HG02678 (cell line): ENCODE results near the gene ZSWIM2.
"Not testable (repeated sequence)": the region's sequence is repeated elsewhere in the genome, so short reads cannot be mapped to it uniquely, and the experiment has no call there.

Experiments used
- ATAC-seq: cut with Tn5 transposase; IDR thresholded peaks from one replicate; pipeline ENCODE4 v1.9.1; 2021; ENCODE audit warnings: mild to moderate bottlenecking, moderate library complexity; ENCODE audit not compliant: unreplicated experiment

ZSWIM2 gene, protein sequence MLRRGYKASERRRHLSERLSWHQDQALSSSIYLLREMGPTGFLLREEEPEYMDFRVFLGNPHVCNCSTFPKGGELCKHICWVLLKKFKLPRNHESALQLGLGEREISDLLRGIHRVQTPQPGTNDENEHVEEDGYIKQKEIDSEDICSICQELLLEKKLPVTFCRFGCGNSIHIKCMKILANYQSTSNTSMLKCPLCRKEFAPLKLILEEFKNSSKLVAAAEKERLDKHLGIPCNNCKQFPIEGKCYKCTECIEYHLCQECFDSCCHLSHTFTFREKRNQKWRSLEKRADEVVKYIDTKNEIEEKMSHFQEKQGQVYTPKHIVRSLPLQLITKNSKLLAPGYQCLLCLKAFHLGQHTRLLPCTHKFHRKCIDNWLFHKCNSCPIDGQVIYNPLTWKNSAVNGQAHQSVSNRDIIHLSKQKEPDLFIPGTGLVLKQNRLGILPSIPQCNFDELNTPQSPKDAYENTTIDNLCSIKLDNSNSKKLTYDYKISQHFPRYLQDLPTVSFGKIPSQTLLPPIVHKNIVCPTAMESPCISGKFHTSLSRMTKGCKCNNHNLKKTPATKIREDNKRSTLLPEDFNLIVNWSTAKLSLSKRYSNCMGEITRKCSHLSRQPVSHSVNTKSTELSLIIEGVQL

DNA sequence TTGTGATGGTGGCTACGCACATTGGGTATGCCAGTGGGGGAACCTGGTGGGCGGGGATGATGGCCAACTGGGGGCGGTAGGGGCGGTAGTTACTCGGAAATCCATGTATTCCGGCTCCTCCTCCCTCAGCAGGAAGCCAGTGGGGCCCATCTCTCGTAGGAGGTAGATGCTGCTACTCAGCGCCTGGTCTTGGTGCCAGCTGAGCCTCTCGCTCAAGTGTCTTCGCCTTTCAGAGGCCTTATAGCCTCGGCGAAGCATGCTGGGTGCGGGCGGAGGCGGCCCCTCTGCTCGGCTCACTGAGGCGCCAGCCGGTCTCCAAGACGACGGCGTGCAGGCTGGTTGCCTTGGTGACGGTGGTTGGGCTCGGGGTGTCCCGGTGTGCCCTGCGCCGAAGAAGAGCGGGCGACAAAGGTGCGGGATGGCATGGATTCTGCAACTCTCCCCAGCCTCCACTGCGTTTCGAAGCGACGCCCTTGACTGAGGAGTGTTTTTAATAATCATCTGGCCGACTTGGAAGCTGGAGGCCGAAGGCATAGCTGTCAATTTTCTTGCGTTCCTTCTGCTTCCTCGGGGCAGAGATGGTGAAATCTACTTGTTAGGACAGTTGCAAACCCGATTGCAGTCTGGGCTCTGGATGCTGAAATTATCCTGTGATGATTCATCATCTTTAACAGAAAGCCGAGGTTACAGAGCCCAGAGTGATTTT is at the start of gene ZSWIM2:
TSS of gene ZSWIM2 (minus strand) at position 298 of the 706 bp plus-strand sequence. CDS start at position 258, 40 bp downstream.
- peak; percentile 72 for ATAC-seq

DNA sequence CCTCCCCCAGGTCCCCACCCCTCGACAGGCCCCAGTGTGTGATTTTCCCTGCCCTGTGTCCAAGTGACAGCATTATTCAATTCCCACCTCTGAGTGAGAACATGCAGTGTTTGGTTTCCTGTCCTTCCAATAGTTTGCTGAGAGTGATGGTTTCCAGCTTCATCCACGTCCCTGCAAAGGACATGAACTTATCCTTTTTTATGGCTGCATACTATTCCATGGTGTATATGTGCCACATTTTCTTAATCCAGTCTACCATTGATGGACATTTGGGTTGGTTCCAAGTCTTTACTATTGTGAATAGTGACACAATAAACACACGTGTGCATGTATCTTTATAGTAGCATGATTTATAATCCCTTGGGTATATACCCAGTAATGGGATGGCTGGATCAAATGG is 47.2 kb upstream of the ZSWIM2 start:
- ATAC-seq: not testable (repeated sequence)

DNA sequence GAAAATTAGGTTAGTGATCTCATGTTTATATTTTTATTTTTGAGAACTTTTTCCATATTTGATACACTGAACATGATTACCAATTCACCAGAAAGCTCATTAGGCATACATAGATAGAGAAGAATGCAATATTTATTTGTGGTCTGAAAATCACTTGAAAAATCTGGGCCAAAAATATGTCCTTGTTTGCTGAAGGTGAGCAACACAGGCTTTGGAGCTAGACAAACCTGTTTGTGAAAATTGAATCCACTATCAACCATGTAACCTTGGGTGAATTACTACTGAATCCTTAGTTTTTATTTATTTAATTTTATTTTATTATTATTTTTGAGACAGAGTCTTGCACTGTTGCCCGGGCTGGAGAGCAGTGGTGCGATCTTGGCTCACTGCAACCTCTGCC is 46.5 kb upstream of the ZSWIM2 start:
- ATAC-seq: no peak

DNA sequence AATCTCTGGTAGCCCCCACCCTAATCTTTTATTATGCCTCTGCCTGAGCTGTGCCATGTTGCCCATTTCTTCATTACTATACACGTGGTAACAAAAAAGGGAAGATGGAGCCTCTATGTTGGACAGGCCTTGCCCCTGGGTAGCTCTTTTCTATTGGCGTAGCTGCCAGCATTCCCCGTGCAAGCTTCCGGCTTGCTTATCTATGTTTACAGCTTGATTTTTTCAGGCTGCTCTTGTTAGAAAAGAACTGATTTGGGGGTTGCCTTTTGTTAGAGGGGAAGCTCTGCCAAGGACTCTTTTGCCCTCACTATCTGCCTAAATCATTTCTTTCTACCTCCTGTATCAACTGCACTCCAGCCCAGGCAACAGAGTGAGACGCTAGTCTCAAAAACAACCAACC is 45.5 kb upstream of the ZSWIM2 start:
- ATAC-seq: no peak

DNA sequence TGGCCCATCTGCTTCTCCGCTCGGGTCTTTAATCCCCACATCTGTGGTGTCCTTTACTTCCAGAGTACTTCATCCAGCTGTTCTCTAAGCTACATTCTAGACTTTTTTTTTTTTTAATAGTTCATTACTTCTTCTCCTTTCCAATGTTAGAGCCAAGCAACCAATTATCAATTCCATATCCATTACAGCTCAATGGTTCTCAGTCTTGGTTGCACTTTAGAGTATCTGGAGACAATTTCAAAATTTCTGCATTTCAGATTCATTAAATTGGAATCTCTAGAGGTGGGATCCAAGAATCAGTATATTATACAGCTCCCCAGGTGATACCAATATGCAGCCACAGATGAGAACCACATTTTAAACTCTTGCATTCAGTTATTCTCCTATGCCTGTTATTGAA is 43.9 kb upstream of the ZSWIM2 start:
- ATAC-seq: no peak

DNA sequence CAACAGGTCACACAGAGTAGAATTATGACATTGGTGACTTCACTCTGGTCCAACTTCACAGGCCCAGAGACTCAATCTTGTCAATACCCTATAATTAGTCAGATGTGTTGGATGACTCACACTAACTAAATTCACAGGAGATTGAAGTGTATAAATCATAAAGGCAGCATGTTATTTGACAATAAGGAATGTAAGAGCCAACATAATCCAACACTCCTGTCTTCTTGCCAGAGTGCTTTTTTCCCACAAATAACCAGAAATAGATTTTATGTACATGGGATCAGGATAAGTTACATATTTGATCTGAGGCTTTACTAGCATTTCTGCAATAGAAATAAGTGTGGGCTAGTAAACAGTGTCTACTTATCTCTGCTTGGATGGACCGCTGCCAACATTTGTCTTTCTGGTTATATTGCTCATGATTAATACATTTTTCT is 42.2 kb upstream of the ZSWIM2 start:
- no peak for ATAC-seq

DNA sequence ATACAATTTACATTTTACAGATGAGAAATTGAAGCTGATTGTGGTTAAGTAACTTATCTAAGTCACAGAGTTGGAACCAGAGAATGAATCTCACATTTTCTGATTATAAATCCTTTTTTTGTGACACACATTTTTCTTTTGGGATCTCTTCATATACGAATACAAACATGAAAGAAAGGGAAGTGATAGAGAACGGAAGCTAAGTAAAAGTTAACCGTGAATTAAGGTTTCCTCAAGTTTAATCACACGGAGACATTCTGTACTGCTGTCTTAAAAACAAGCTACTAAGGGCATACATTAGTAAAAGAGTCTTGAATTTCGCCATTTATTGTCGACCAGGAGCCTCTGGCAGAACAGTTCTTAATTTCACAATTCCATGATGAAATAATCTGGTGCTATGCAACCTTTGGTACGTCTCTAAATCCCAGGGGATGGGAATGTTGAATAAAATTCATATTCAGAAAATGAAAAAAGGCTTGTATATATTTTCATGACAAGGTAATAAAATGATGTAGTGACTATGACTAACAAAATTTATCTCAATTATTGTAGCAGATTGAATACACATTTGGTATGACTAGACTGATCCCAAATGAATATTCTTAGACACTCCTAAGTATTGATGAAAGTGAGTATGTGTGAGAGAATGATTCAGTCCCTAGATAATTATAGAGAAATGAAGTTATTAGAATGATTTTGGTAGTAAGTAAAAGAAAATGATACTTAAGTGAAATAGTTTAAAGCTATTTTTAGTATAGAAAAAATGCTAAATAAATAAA is 40.3 kb upstream of the ZSWIM2 start:
- ATAC-seq: no peak

DNA sequence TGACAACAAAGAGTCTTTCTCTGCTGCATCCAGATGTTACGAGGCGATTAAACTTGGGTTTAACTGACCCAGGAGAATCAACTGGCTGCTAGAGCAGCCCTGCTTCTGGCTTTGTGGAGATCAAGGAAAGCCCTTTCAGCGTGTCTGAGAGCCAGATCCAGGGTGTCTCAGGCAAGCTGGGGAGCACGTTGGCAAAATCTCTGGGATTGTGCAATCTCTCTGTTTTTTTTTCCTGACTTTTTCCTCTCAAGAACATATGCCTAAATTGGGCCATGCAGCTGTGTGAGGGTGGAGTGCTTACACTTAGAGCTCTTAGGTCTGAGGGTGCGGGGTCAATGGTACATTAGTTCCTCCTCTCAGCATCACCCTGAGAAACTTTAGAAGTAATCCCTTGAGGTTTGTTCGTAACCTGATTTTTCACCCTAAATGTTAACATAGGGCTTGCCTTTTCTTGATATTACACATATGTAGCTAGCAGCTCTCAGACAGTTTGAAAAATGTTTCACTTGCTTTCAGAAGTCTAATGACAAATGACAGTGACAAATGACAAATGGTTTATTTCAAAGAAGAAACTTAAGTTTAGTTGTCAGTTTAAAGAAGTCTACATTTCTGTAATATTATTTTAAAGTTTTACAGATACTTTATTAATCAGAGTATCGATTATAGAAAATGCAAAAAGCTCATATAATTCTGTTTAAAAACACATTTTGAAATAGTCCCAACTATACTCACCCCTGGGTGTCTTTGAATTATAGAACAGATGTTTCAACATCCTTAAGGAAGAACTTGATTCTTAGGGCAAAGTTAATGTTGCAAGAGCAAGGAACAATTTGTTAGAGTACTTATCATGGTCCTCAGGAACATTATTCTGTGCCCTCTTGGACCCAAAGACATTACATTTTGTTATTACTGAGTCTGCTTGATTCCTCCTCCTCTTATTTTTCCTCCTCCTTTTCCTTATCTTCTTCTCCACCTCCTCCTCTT is 38.4 kb upstream of the ZSWIM2 start:
- ATAC-seq: no peak

DNA sequence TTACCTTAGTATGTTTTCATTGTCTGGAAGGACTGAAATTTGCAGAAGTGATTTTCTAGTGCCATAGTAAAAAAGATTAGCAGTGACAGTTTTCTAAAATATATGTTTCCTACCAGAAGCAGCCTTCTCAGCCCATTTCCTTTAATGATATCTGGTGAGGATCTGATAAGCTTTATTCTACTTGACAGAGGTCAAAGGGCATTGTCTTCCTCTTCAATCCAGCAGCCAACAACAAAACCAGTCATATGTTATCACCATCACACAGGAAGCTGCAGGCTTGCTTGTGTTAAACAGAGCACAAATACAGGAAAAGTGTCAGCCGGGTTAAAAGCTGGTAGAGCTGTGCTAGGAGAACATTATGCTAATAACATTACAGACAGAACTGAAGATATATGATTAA is 35.6 kb upstream of the ZSWIM2 start:
- no peak for ATAC-seq

DNA sequence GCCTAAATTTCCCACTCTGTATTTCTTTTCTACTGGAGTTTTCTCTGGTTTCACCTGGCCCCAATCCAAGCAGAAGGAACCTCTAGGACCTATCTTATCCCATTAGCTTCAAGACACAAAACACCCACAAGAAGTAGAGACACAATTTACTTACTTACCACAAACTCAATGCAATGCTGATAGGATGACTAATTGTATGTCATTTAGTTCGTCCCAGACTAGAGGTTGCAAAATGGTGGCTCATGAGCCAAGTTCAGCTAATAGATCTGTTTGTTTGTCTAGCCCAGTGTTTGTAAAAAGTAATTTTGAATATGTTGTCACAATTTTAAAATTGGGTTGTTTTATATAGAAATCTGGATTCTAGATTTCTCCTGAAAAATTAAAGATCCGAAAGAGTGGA is 34.7 kb upstream of the ZSWIM2 start:
- ATAC-seq: no peak

DNA sequence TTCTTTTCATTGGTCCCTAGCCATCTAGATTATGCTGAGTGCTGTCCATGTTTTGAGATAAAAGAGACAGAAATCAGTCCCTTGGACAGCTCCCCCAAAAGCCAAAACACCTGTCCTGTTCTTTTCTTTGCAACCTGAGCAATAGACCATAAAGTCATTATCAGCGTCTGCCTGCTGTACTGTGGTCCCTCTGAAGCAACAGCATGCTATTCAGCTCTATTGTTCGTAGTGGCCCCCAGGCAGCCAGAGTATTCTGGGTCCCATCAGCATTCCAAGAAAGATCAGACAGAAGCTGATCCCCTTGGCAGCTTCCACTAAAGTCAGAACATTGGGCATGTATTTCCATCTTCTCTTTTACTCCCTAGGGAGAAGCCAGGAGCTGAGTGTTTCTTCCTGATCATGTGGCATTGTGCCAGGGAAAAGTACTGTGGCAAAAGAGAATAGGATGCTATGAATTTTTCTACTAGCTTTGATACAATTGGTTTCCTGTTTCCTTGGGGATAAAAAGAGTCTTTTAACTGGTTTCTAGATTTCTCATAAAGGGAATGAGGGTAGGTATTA is 33.6 kb upstream of the ZSWIM2 start:
- no peak for ATAC-seq

DNA sequence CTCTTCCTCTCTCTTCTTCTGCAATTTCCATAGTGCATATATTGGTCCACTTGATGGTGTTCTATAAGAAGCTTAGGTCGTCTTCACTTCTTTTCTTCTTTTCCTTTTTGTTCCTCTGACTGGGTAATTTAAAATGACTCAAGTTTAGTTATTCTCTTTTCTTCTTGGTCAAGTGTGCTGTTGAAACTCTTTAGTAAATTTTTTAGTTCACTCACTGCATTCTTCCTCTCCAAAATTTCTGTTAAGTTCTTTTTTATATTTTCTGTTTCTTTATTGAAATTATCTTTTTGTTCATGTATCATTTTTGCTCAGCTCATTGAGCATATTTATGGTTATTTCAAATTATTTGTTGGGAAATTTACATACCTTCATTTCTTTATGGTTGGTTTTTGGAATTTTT is 32.7 kb upstream of the ZSWIM2 start:
- ATAC-seq: no peak

DNA sequence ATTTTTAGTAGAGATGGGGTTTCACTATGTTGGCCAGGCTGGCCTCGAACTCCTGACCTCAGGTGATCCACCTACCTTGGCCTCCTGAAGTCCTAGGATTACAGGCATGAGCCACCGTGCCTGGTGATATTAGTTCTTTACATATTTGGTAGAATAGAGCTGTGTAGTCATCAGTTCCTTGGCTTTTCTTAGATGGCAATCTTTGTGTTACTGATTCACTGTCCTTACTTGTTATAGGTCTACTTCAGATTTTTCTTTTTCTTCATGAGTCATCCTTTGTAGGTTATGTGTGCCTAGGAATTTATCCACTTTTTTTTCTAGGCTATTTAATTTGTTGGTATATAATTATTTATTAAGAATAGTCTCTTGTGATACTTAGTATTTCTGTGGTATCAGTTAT is 30.3 kb upstream of the ZSWIM2 start:
- ATAC-seq: no peak

DNA sequence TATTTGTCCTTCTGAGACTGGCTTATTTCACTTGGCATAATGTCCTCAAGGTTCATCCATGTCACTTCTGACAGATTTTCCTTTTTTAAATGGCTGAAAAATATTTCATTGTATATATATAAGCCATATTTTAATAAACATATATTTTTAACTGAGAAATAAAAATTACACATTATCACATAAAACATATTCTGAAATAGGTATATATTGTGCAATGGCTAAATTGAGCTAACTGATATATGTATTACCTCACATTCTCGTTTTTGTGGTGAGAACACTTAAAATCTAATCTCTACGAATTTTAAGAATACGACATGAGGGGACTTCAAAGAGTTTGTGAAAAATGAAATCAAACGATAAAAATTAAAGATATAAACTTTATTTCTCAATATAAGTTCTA is 25.7 kb upstream of the ZSWIM2 start:
- no peak for ATAC-seq

DNA sequence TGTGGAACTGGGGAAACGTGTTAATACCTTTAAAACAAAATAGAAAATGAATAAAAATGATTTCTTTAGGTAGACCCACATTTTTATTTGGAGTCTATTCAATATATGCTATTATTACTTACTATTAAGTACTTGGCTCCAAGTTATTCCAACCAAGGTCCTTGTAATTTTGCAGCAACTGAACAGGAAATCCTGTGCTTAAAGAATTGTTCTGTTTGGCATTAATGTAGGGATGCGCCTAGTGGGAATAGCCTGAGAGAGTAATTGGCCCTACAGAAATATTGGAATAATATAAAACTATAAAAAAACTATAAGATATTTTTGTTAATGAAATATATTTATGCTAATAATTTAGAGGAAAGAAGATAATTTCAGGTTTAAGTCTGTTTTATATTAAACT is 22.9 kb upstream of the ZSWIM2 start:
- no peak for ATAC-seq

DNA sequence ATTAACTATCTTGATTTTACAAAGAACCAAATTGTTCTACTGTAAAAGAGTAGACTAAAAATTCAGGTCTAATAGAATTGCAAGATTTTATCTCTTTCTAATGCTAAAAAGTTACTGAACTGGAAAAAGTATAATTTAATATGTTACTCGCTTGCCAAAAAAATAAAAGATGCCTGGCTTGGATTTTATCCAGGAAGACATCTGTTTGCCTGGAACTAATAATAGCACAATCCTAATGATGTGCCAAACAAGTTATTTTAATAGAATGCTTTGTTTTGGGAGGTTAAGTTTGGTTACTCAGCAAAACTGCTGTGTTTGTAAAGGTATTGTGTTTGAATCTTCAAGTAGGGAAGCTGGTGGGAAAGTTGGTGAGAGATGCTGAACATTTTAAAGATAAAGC is 19.4 kb upstream of the ZSWIM2 start:
- ATAC-seq: no peak

DNA sequence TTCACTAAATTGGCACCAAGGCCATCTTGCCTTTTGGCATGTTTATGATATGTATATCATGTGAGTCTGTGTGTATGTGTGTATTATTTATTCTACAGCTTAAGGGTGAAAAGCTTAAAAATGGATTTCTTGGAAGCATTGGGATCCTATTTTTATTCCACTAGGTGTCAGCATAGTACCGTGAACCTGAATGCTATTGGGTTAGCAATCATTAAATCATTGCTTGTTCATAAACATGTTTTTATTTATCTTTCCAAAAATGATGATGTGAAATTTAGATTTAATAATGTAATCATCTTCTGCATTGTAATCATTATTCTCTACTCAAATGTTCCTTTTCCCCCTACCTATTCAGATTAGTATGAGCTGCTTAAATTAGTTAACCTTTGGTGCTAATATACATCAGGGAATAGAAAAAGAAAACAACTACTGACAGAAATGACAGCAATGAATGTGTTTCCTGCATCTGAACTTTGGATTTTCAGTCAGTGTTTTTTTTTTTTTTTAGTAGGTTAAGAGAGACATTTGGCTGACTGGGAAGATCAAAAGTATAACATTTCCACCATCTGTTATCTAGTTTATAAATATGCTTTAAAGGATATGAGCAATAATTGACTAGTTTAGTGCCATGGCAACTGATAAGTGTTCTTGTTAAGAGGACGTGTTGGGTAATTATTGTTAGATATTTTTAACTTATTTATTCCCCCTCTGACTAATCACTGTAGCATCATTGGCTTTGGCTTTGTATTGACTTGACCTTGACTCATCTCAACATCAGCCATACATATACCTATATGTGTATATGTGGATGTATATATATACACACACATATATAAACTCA is 14.1 kb upstream of the ZSWIM2 start:
- peak; percentile 52 for ATAC-seq

DNA sequence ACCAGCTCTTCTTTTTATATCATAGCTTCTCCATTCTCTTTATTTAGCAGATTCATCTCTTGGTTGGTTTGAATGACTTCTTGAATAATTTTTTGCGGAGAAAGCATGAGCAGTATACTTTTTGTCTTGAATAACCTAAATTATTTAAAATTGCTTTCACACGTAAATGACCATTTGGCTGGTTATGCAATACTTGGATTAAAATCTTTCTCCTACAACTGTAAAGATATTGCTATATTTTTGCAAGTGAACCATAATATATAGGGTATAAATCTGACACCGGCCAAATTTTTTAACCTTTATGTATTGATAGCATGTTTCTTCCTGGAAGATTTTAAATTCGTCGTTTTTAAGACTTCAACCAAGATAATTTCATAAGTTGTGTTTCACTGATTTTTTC is 6.2 kb upstream of the ZSWIM2 start:
- ATAC-seq: no peak

DNA sequence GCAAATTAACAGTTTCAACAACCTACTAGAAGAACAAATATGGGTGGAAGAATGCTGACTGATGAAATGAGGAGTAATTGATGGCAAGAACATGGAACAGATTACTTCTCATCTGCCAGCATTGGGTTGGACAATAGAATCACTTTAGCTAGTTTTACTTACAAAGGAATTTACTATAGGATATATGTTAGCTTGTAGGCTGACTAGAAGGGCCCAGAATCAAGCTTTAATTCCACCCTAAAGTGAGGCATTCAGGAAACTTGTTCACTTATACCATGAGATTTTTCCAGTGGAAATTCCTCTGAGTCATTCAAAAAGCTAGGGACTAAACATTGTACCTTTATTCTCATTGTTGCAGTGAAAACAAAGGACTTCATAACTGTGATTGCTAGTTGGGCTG is 5.0 kb upstream of the ZSWIM2 start:
- no peak for ATAC-seq
